NCI-H524 (cell line): Measurements from ENCODE around the gene PRSS36.
"Not testable (repeated sequence)": the region's sequence is repeated elsewhere in the genome, so short reads cannot be mapped to it uniquely, and the experiment has no call there.

Experiments used
- DNase-seq, 2 experiments: peaks; one replicate each; lab custom pipeline; 2025; lab: John Stamatoyannopoulos, UW

Gene PRSS36

DNA sequence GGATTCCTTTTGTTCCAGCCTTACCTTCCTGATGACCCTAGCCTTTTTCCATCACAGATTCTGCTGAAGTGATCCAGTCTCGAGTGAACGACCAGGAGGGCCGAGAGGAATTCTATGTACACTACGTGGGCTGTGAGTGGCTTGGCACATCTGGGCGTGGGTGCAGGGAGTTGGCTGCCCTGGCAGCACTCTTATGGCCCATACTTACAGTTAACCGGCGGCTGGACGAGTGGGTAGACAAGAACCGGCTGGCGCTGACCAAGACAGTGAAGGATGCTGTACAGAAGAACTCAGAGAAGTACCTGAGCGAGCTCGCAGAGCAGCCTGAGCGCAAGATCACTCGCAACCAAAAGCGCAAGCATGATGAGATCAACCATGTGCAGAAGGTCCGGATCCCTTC, 29.7 kb downstream of the PRSS36 start:
- no peak for DNase-seq

DNA sequence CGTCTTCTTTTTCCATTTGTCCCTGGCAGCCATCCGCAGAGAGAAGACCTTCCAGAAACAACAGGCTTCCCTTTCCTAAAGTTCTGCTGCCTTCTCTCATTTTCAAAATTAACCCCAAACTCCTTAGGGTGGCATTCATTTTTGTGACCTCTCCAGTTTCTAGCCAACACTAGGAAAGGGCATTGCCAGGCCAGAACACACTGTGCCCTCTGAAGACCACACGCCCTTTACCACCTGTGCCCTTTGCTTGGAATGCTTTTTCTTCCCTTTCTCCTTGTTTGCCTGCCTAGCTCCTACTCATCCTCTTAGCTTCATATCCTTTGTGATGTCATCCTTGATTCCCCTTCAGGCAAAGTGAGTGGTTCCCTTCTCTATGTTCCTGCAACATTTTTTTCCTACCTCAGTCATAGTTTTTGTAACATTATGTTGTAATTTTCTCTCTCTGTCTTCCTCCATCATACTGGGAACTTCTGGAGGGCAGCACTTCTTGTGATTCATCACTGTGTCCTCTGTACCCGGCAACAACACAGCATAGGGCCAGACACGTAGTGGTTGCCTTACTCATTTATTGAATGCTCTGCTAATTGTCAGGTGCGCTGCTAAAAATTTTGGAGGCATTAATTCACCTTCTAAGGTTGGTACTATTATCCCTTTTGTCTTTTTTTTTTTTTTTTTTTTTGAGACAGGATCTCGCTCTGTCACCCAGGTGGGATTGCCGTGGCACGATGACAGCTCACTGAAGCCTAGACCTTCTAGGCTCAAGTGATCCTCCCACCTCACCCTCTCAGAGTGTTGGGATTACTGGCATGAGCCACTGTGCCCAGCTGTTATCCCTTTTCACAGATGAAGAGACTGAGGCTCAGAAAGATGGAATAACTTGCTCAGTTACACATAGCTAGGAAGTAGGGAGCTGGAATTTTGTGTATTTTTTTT, 31.4 kb downstream of the PRSS36 start:
- no peak for DNase-seq

- peak; percentile 96 to 99 for DNase-seq
These were observed 32.3 kb downstream of the PRSS36 start, which contains the start of gene KAT8 for GRCh38 chr16:31117384-31118222. Gene KAT8, plus strand, starts transcription at chr16:31117664. Its CDS starts 18 bp downstream, at chr16:31117682.

- no peak for DNase-seq
These were observed 35.4 kb downstream of the PRSS36 start for GRCh38 chr16:31114468-31114867.

DNA sequence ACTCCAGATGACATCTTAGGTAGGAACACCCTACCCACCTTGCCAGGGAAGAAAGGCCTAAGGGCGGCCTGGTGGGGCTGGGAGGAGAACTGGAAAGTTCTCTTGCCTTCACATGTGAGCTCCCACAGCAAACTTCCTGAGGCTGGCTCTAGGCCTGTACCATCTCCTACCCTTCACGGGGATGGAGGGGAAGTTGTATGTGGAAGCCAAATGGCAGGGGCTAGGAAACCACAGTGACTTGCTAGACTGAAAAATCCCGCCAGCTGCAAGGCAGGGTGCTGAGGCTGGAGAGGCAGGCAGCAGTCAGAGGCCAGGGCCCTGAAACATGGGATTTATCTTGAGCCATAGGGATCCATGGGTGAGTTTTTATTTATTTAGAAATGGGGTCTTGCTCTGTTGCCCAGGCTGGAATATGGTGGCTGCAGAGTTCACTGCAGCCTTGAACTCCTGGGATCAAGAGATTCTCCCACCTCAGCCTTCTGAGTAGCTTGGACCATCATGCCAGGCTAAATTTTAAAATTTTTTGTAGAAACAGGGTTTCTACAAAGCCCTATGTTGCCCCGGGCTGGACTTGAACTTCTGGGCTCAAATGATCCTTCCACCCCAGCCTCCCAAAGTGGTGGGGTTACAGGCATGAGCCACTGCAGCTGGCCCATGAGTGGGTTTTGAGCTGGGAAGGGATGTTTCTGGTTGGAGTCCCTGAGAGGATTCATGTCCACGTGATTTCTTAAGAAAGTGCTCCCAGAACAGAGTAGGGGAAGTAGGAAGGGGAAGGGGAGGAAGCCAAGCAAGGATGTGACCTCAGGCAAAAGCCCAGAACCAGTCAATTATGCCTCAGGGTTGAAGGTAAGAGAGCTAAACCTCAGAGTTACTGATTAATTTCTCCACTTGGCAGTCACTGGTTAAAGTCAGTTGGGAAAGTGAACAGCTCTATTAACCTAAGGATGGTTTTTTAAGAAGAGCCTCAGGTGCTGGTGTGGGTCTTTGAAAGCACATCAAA, 36.4 kb downstream of the PRSS36 start:
- DNase-seq = no peak

DNA sequence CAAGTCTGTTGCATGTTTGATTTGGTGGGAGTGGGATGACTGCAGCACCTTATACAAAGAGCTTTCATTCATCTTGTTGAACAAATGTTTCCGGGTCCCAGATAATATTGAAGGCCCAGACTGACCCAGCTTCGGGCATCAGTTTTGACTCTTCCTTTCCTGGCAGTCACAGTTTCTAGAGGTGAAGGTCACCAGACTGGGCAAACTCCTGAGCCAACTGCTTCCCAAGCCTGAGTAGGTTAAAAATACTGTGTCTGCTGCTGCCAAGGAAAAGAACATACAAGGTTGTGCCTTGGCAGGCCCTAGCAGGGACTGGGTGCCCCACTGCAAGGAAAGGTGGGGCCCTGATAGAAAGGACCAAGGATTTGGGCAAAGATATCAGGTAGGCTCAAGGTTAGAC, 37.2 kb downstream of the PRSS36 start:
- DNase-seq = no peak

DNA sequence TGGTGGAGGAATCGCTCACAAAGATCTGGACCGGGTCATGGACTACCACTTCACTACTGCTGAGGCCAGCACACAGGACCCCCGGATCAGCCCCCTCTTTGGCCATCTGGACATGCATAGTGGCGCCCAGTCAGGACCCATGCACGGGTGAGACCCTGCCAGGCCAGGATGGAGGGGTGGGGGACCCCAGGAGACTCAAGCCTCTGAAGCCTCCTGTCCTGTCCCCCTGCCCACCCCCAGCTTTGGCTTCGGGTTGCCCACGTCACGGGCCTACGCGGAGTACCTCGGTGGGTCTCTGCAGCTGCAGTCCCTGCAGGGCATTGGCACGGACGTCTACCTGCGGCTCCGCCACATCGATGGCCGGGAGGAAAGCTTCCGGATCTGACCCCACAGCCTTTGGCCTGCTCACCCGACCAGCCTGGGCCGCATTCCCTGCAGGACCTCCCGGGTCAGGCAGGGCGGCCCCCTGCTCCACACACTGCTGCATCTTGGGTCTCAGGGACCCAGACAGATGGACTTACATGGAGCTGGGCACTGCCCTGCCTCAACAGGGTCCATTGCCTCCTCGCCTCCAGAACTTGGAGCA, 37.9 kb downstream of the PRSS36 start:
- DNase-seq = no peak

GRCh38 chr16:31110106-31111034, 39.5 kb downstream of the PRSS36 start:
- DNase-seq = no peak

- DNase-seq = no peak
These were observed 40.2 kb downstream of the PRSS36 start for GRCh38 chr16:31109622-31110021.

DNA sequence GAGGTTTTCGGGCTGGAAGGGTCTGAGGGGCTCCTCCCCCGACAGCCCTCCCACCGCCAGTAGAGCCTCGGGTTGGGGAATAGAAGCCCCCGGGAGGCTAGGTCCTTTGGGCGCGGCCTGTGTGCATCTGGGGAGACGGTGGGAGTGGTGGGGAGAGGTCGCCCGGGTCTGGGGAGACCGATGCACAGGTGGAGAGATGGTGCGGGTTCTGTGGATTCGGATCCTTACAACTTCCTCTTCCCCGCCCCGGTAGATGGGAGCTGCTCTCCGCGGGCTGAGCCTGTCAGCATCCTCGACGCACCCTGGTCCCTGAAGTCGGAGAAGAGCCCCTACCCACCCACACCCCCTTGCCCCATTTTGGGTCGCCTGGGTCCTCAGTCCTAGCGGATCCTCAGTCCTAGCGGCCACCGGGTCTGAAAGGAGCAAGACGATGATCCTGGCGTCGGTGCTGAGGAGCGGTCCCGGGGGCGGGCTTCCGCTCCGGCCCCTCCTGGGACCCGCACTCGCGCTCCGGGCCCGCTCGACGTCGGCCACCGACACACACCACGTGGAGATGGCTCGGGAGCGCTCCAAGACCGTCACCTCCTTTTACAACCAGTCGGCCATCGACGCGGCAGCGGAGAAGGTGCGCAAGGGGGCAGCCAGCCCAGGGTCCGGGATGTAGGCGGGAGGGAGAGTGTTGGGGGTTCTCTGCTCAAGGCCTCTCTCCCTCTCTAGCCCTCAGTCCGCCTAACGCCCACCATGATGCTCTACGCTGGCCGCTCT, 40.9 kb downstream of the PRSS36 start:
- no peak for DNase-seq

DNA sequence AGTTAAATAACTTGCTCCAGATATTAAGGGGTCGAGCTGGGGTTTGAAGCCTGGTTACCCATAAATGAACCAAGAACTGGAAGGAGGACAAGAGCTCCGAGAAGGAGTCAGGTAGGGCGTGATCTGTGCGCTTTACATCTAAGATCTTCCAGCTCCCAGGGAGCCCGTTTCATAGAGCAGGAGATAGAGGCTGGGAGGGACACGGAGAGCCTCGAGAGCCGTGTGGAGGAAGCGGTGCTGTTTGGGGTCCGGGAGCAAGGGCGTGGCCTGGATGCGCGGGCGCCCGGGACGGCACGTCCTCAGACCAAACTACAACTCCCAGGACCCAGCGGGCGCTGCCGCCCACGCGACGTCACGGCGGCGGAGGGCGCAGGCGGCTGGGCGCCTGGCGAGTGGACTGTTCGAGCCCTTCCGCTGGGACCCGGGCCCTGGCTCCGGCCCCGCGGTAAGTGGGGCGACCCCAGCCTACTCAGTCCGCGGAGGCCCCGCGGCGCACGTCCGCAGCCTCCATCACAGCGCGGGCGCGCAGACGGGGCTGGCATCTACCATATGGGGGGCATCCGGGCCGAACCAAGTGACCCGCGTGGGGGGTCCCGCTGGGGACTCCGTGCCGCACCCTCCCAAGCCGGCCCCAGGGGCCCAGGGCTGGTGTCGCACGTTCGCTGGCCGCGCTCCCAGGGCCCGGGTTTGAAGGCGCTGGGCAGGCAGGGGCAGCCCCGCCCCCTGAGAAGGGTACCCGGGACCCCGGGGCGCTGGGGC, 41.7 kb downstream of the PRSS36 start, which contains the start of gene BCKDK:
Gene BCKDK, plus strand, starts transcription at position 352 of the 759 bp plus-strand sequence. CDS start 838 bp downstream, outside the sequence.
- DNase-seq = peak; percentile 66 to 90

GRCh38 chr16:31107465-31107867, 42.4 kb downstream of the PRSS36 start:
- DNase-seq = peak; percentile 81 to 95

GRCh38 chr16:31106509-31107464, 43.1 kb downstream of the PRSS36 start:
- peak in 1 of 2 experiments; percentile 61 for DNase-seq

GRCh38 chr16:31105677-31106213, 44.1 kb downstream of the PRSS36 start:
- DNase-seq = peak; percentile 17 to 46

- DNase-seq = not testable (repeated sequence)
These were observed 48.8 kb downstream of the PRSS36 start for GRCh38 chr16:31100876-31101641.
